Loucy (cell line): Measurements from ENCODE around the gene RCHY1.
A peak's percentile ranks its signal among the peaks of the same experiment; 100 is the strongest.
"Not testable (repeated sequence)": the region's sequence is repeated elsewhere in the genome, so short reads cannot be mapped to it uniquely, and the experiment has no call there.

ENCODE experiments used
- H2AFZ ChIP-seq: fragments of 200-600 bp; sonication (generic); 2 replicates; pipeline ENCODE4 v1.6.0; 2016; ENCODE audit warnings: antibody characterized with exemption, mild to moderate bottlenecking, low read length, moderate library complexity
- H3F3A ChIP-seq: fragments of 200-600 bp; 2 replicates; pipeline ENCODE4 v1.6.0; 2016; ENCODE audit warnings: antibody characterized with exemption, low read depth, mild to moderate bottlenecking
- H3K27me3 ChIP-seq: fragments of 200-600 bp; sonication (generic); 2 replicates; pipeline ENCODE4 v1.6.1; 2014; ENCODE audit warnings: low read length, mild to moderate bottlenecking; ENCODE audit not compliant: insufficient read depth, poor library complexity, severe bottlenecking
- H3K36me3 ChIP-seq: fragments of 200-600 bp; sonication (generic); 2 replicates; pipeline ENCODE4 v1.6.1; 2016; ENCODE audit warnings: low read length; ENCODE audit not compliant: insufficient read depth
- H3K4me1 ChIP-seq: fragments of 200-600 bp; sonication (generic); 2 replicates; pipeline ENCODE4 v1.5.1; 2014; ENCODE audit warnings: low read length, mild to moderate bottlenecking; ENCODE audit not compliant: insufficient read depth, poor library complexity, severe bottlenecking
- H3K4me2 ChIP-seq: fragments of 200-600 bp; sonication (generic); 2 replicates; pipeline ENCODE4 v1.6.0; 2014; ENCODE audit warnings: antibody characterized with exemption, low read length, low read depth, mild to moderate bottlenecking; ENCODE audit not compliant: poor library complexity, severe bottlenecking
- H3K4me3 ChIP-seq: fragments of 200-600 bp; sonication (generic); 2 replicates; pipeline ENCODE4 v1.5.1; 2014; ENCODE audit warnings: low read length, mild to moderate bottlenecking, mixed read lengths; ENCODE audit not compliant: poor library complexity, severe bottlenecking
- H3K79me2 ChIP-seq: fragments of 200-600 bp; sonication (generic); 2 replicates; pipeline ENCODE4 v1.6.1; 2014; ENCODE audit warnings: low read length; ENCODE audit not compliant: insufficient read depth
- H3K9ac ChIP-seq: fragments of 200-600 bp; sonication (generic); 2 replicates; pipeline ENCODE4 v1.6.0; 2014; ENCODE audit warnings: mild to moderate bottlenecking, low read depth, low read length, moderate library complexity; ENCODE audit not compliant: poor library complexity, severe bottlenecking
- H3K9me2 ChIP-seq: fragments of 200-600 bp; sonication (generic); replicated peaks from 2 replicates; pipeline ENCODE4 v1.6.1; 2016; ENCODE audit warnings: low read depth, low read length, mixed read lengths
- H3K9me3 ChIP-seq: fragments of 200-600 bp; sonication (generic); 2 replicates; pipeline ENCODE4 v1.6.1; 2014; ENCODE audit warnings: mild to moderate bottlenecking, antibody characterized with exemption, low read length, low read depth; ENCODE audit not compliant: insufficient read depth
- H4K20me1 ChIP-seq: fragments of 200-600 bp; sonication (generic); 2 replicates; pipeline ENCODE4 v1.6.0; 2014; ENCODE audit warnings: antibody characterized with exemption, low read length, mild to moderate bottlenecking; ENCODE audit not compliant: insufficient read depth, poor library complexity, severe bottlenecking
- EZH2phosphoT487 ChIP-seq: fragments of 200-600 bp; IDR thresholded peaks from 2 replicates; pipeline ENCODE4 v1.6.1; 2018; ENCODE audit warnings: antibody characterized with exemption, mild to moderate bottlenecking, moderate library complexity, borderline replicate concordance
- TF ChIP-seq, protein P1 (sequence below): fragments of 200-600 bp; sonication (generic); conservative IDR thresholded peaks from 2 replicates; pipeline ENCODE4 v1.5.1; 2014; ENCODE audit warnings: mild to moderate bottlenecking, antibody characterized with exemption, low read length

Gene RCHY1

GRCh38 chr4:75525086-75525485 lies 10.9 kb upstream of the RCHY1 start:
- Histone ChIP-seq H3K36me3 (peaks cover 42% of the 10 kb centered on the region), H3K9ac (no peak overlapping the region), H3K4me1 (peaks cover 10% of the 10 kb centered on the region), H3K79me2 (peaks cover 6% of the 10 kb centered on the region; the same call in 1 of the 2 replicates), H3K9me2 (no peaks in the 10 kb centered on the region), H3F3A (no peaks in the 10 kb centered on the region), H3K27me3 (no peaks in the 10 kb centered on the region), H2AFZ (no peak overlapping the region), H3K4me3 (no peak overlapping the region), H3K4me2 (no peak overlapping the region), H4K20me1 (no peaks in the 10 kb centered on the region), H3K9me3 (no peaks in the 10 kb centered on the region)
- no peak for TF ChIP-seq EZH2phosphoT487
- TF ChIP-seq, protein P1, sequence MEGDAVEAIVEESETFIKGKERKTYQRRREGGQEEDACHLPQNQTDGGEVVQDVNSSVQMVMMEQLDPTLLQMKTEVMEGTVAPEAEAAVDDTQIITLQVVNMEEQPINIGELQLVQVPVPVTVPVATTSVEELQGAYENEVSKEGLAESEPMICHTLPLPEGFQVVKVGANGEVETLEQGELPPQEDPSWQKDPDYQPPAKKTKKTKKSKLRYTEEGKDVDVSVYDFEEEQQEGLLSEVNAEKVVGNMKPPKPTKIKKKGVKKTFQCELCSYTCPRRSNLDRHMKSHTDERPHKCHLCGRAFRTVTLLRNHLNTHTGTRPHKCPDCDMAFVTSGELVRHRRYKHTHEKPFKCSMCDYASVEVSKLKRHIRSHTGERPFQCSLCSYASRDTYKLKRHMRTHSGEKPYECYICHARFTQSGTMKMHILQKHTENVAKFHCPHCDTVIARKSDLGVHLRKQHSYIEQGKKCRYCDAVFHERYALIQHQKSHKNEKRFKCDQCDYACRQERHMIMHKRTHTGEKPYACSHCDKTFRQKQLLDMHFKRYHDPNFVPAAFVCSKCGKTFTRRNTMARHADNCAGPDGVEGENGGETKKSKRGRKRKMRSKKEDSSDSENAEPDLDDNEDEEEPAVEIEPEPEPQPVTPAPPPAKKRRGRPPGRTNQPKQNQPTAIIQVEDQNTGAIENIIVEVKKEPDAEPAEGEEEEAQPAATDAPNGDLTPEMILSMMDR: no peak

- H3K9ac ChIP-seq, H3K27me3 ChIP-seq, H3K4me2 ChIP-seq, H4K20me1 ChIP-seq, H2AFZ ChIP-seq, H3K4me3 ChIP-seq, H3F3A ChIP-seq, H3K9me3 ChIP-seq, H3K9me2 ChIP-seq: not testable (repeated sequence)
- Histone ChIP-seq H3K79me2 (peaks cover 24% of the 10 kb centered on the region; the same call in 1 of the 2 replicates), H3K4me1 (peaks cover 24% of the 10 kb centered on the region), H3K36me3 (peaks cover 10% of the 10 kb centered on the region; the same call in 1 of the 2 replicates)
Measured at GRCh38 chr4:75519452-75519851, 5.2 kb upstream of the RCHY1 start.

- Histone ChIP-seq H3K36me3 (peaks cover 5% of the 10 kb centered on the region; the same call in 1 of the 2 replicates), H3K4me1 (peaks cover 41% of the 10 kb centered on the region), H3K4me3 (peak overlapping the region; percentile 87), H3K9me2 (no peaks in the 10 kb centered on the region), H3K79me2 (peaks cover 47% of the 10 kb centered on the region), H3K9ac (peak overlapping the region; percentile 86), H3K27me3 (no peaks in the 10 kb centered on the region), H2AFZ (no peak overlapping the region), H3K4me2 (peak overlapping the region; percentile 92), H3K9me3 (no peaks in the 10 kb centered on the region), H4K20me1 (peaks cover 14% of the 10 kb centered on the region), H3F3A (peaks cover 5% of the 10 kb centered on the region; the same call in 1 of the 2 replicates)
- TF ChIP-seq, protein P1: no peak
- TF ChIP-seq EZH2phosphoT487: no peak
Measured at GRCh38 chr4:75516144-75516543, 1.9 kb upstream of the RCHY1 start.

DNA sequence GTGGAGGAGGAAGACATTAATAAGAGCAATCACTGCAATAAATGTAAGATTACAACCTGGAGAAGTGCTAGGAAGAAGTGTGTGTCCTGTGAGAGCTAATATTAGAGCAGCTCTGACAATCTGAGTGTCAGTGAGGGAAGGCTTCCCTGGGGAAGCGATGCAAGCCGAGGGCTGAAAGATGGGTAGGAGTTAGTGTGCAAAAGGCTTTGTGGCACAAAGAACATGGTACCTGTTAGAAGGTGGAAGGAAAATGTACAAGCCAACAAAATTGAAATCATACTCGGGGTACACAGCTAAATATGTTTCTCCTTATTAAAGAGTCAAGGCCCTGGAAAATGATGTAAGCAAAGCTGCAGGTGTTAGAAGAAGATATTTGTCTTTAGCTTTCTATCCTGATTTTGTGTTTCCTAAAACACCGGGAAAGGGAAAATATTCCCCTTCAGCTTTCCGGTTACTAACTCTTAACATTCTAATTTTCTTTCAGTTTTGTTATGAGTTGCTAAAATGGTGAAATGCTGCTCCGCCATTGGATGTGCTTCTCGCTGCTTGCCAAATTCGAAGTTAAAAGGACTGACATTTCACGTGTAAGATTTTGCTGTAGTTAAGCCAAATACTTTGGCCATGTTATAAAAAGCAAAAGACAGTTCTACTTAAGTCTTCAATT lies 878 bp upstream of the RCHY1 start:
- H3K27me3 ChIP-seq: no peaks in the 10 kb centered on the region
- TF ChIP-seq, protein P1: no peak
- TF ChIP-seq EZH2phosphoT487: no peak
- H3K36me3 ChIP-seq: peaks cover 5% of the 10 kb centered on the region; the same call in 1 of the 2 replicates
- peak overlapping the region; percentile 92 for H3K4me2 ChIP-seq
- H3K9ac ChIP-seq: peak overlapping the region; percentile 86
- peaks cover 44% of the 10 kb centered on the region for H3K4me1 ChIP-seq
- peaks cover 57% of the 10 kb centered on the region for H3K79me2 ChIP-seq
- H4K20me1 ChIP-seq: peaks cover 24% of the 10 kb centered on the region
- H3K9me3 ChIP-seq: no peaks in the 10 kb centered on the region
- H3K4me3 ChIP-seq: peak overlapping the region; percentile 87
- H3K9me2 ChIP-seq: no peaks in the 10 kb centered on the region
- peaks cover 5% of the 10 kb centered on the region; the same call in 1 of the 2 replicates for H3F3A ChIP-seq
- H2AFZ ChIP-seq: peak overlapping the region; percentile 90
